GM21717 (cell line): ENCODE data around the gene USH1C.

ENCODE experiments used
- ATAC-seq: cut with Tn5 transposase; IDR thresholded peaks from one replicate; pipeline ENCODE4 v1.9.1; 2021; ENCODE audit warnings: mild to moderate bottlenecking, moderate library complexity; ENCODE audit not compliant: unreplicated experiment

USH1C gene

DNA sequence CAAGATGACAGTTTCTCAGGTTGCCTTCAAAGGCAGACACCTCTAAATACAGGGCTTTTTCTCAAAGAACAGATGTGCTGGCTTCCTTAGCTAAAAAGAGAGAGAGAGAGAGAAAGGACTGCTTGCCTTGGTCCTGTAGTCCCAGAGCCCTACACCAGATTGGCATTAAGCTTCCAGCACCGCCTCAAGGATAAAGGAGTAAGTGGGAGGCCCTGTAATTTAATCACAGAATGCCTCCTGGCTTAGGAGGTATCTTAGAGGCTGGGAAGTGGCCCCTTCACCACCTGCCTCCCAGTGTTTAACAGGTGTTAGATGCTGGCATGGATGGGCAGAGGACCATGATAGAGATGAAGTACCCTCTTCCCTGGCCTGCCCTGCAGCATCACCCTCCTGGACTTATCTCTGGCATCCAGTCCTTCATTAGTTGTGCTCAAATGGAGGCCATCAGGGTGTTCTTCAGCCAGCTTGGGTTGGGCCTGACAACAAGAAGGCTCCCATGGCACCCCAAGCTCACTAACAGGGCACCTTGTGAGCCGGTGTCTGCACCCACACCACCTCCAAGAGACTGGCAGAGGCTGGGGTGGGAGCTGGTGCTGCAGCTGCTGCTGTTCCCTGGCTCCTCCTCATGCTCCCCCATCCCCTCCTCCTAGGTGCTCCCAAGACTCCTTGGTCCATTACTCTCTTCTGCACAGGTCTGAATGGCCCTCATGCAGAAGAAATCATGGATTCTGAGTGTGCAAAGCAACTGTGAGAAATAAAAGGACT is 100.1 kb downstream of the USH1C start:
- ATAC-seq, result no peak
